Stomach (tissue), 19 donors: Measurements from ENCODE around the gene FAM200A. TPM values are rescaled to one million over a fixed set of nuclear protein-coding genes. Genes with fewer than 3 reads are reported as not detected.

ENCODE experiments used
- DNase-seq, 2 donors: peaks; one replicate each; pipeline versions ENCODE4 v3.0.0 to v3.0.0-alpha.2; 2013 to 2019
- H3K27ac ChIP-seq, 5 donors: fragments of 200-600 bp in 4 of 5; sonication (generic) in 4 of 5; one replicate each; pipeline ENCODE4 v1.5.1; 2013 to 2019; ENCODE audit warnings: mild to moderate bottlenecking in 1 of 5, moderate library complexity in 1 of 5
- H3K27me3 ChIP-seq, 3 donors: fragments of 200-600 bp; sonication (generic); one replicate each; pipeline ENCODE4 v1.5.1; 2017 to 2019; ENCODE audit warnings: mixed run types in 1 of 3
- H3K36me3 ChIP-seq, 4 donors: fragments of 200-600 bp; sonication (generic); 1 replicate in 3 of 4; 2 replicates in 1 of 4; pipeline ENCODE4 v1.5.1; 2016 to 2019
- H3K4me1 ChIP-seq, 4 donors: fragments of 200-600 bp; sonication (generic); one replicate each; pipeline ENCODE4 v1.5.1; 2016 to 2019
- H3K4me3 ChIP-seq, 4 donors: fragments of 200-600 bp; sonication (generic) in 3 of 4; one replicate each; pipeline ENCODE4 v1.5.1; 2016 to 2019; ENCODE audit warnings: mild to moderate bottlenecking in 1 of 4
- H3K9me3 ChIP-seq, 4 donors: fragments of 200-600 bp; sonication (generic); one replicate each; pipeline ENCODE4 v1.5.1; 2016 to 2019
- CTCF ChIP-seq, 7 experiments: fragments of 450-650 bp in 4 of 7; fragments of 200-600 bp in 3 of 7; sonication (generic) in 3 of 7; IDR thresholded peaks; one replicate each; pipeline ENCODE4 v1.5.1; 2016 to 2019; ENCODE audit warnings: antibody characterized with exemption in 7 of 7, control low read depth in 2 of 7, mild to moderate bottlenecking in 1 of 7
- EP300 ChIP-seq: sonication (generic); formaldehyde crosslinking; IDR thresholded peaks from one replicate; pipeline ENCODE4 v1.6.1; 2017; ENCODE audit warnings: antibody characterized with exemption
- POLR2A ChIP-seq, 4 donors: fragments of 450-650 bp; IDR thresholded peaks; one replicate each; pipeline ENCODE4 v1.6.1; 2016; ENCODE audit warnings: antibody characterized with exemption in 4 of 4, control low read depth in 2 of 4, mild to moderate bottlenecking in 1 of 4, moderate library complexity in 1 of 4
- POLR2AphosphoS5 ChIP-seq, 3 donors: sonication (generic); formaldehyde crosslinking; IDR thresholded peaks; one replicate each; pipeline ENCODE4 v1.6.1; 2016; ENCODE audit warnings: antibody characterized with exemption in 3 of 3
- WGBS, 5 donors: extraction: QIAGEN DNeasy Blood & Tissue Kit in 3 of 5; methylation state at CpG; one replicate each; pipeline versions ENCODE4 v1.1.5 to v1.1.7; 2013 to 2018; 5-methylcytosine and 5-hydroxymethylcytosine counted together
- intact Hi-C: fragments of 100-400 bp; cut with DNase I; formaldehyde crosslinking; loops from one replicate; pipeline ENCODE4 v1.15.1; 2023; ENCODE audit warnings: low total_unique reads
- long read RNA-seq, 10 donors: transcript quantifications; one replicate each; lab custom pipeline, GENCODE V29; 2026
- polyA plus RNA-seq, 3 donors: library from polyadenylated mRNA; stranded (reverse); fragments of 200-250 nt; gene quantifications; one replicate each; pipeline ENCODE4 v1.2.3, GENCODE V29; 2013
- total RNA-seq, 5 donors: library from RNA; depleted of rRNA; stranded (reverse); fragments of >200 nt; gene quantifications; one replicate each; pipeline versions ENCODE4 v1.1.0 to v1.2.3, GENCODE V29; 2014 to 2016
- donor health status: healthy with polysubstance abuse.
- donor health status: Bipolar disorder and iron deficiency.
- donor health status: healthy.

The FAM200A gene
- total RNA-seq (10 to 100 TPM in 1 of 5 donors, 1 to 10 TPM in 2, under 1 TPM in 2; 0.45 to 35.9 (median 3.3) TPM), polyA plus RNA-seq (1 to 10 TPM; 3.1 to 4.2 (median 3.5) TPM)
- long read RNA-seq, donor 1, partial matches to known transcripts = 0 of 1 reads
- long read RNA-seq, donor 1, other reads (novel, unspliced or antisense) = 0 of 1 reads
- long read RNA-seq, donor 2, partial matches to known transcripts = 0 of 3 reads
- long read RNA-seq, donor 2, other reads (novel, unspliced or antisense) = 0 of 3 reads
- long read RNA-seq, donor 3, partial matches to known transcripts = 16 of 16 reads
- long read RNA-seq, donor 3, other reads (novel, unspliced or antisense) = 0 of 16 reads
- long read RNA-seq, donor 4 = 0 reads
- long read RNA-seq, donor 5, partial matches to known transcripts = 0 of 4 reads
- long read RNA-seq, donor 5, other reads (novel, unspliced or antisense) = 0 of 4 reads
- long read RNA-seq, donor 6, transcript FAM200A-202 (2 exons, 2,480 nt) = major isoform, 6 of 25 reads
- long read RNA-seq, donor 6, partial matches to known transcripts = 0 of 25 reads
- long read RNA-seq, donor 6, other reads (novel, unspliced or antisense) = 19 of 25 reads
- long read RNA-seq, donor 7, partial matches to known transcripts = 0 of 3 reads
- long read RNA-seq, donor 7, other reads (novel, unspliced or antisense) = 0 of 3 reads
- long read RNA-seq, donor 8, partial matches to known transcripts = 0 of 4 reads
- long read RNA-seq, donor 8, other reads (novel, unspliced or antisense) = 0 of 4 reads
- long read RNA-seq, donor 9, transcript FAM200A-202 (2 exons, 2,480 nt) = major isoform, 5 of 5 reads
- long read RNA-seq, donor 9, partial matches to known transcripts = 0 of 5 reads
- long read RNA-seq, donor 9, other reads (novel, unspliced or antisense) = 0 of 5 reads
- long read RNA-seq, donor 10 = 0 reads

GRCh38 chr7:99551767-99552463, at the start of gene FAM200A:
Gene FAM200A (minus strand): TSS chr7:99552114. CDS start chr7:99548407, 3,707 bp downstream.
- H3K27me3 ChIP-seq = no peaks in the 10 kb centered on the region
- peak within 1 kb of the TSS; percentile 80 to 91 (median 81) for H3K27ac ChIP-seq
- TF ChIP-seq EP300 (no peak), POLR2AphosphoS5 (IDR thresholded peaks at IDR 0.05) (peak; percentile 86 to 95 (median 89)), POLR2A (IDR thresholded peaks at IDR 0.05) (peak in 2 of 4 donors; percentile 44 to 63)

GRCh38 chr7:99599836-99600235, 47.9 kb upstream of the FAM200A start:
- no peak overlapping the region for H3K27ac ChIP-seq
- H3K36me3 ChIP-seq = no peaks in the 10 kb centered on the region
- H3K4me1 ChIP-seq = no peaks in the 10 kb centered on the region
- 77 to 82% (median 79%) methylated on average over 4 of the region's 4 CpGs for WGBS, 5 donors
- TF ChIP-seq POLR2AphosphoS5 (IDR thresholded peaks at IDR 0.05) (no peak), POLR2A (IDR thresholded peaks at IDR 0.05) (no peak), EP300 (no peak), CTCF (IDR thresholded peaks at IDR 0.05) (no peak)
- peaks cover 0 to 7% (median 0%) of the 10 kb centered on the region in 3 donors for H3K27me3 ChIP-seq
- H3K4me3 ChIP-seq = no peak overlapping the region
- no peak for DNase-seq
- intact Hi-C loops = no loop called here
- H3K9me3 ChIP-seq = no peaks in the 10 kb centered on the region

More at GRCh38 chr7:99551767-99552463, at the start of gene FAM200A:
- Histone ChIP-seq H3K36me3 (peaks cover 0 to 47% (median 37%) of the 10 kb centered on the region in 4 donors), H3K4me3 (peak within 1 kb of the TSS; percentile 63 to 80 (median 72)), H3K9me3 (peaks cover 0 to 7% (median 2%) of the 10 kb centered on the region in 4 donors), H3K4me1 (peaks cover 9 to 35% (median 19%) of the 10 kb centered on the region in 4 donors)
- 0 to 1% (median 1%) methylated on average over 21 to 37 of the region's 37 CpGs for WGBS, 5 donors
- intact Hi-C loops = loop anchor here (10.0 kb wide), 1 partner anchor 47 kb away; the partner anchor contains the start of genes ZKSCAN5 and ZNF394
- peak; percentile 87 to 98 for DNase-seq

GRCh38 chr7:99597762-99598501, 46.0 kb upstream of the FAM200A start, which contains the start of gene TMEM225B:
Gene TMEM225B (plus strand): TSS chr7:99598267. CDS start chr7:99604389, 6,122 bp downstream.
- WGBS, 5 donors = 58 to 72% (median 65%) methylated on average over 23 to 34 of the region's 34 CpGs
- intact Hi-C loops = no loop called here

GRCh38 chr7:99596408-99596955, 44.6 kb upstream of the FAM200A start:
- H3K27me3 ChIP-seq = peaks cover 0 to 7% (median 0%) of the 10 kb centered on the region in 3 donors
- no peak for DNase-seq
- H3K9me3 ChIP-seq = no peaks in the 10 kb centered on the region
- H3K36me3 ChIP-seq = no peaks in the 10 kb centered on the region
- H3K4me3 ChIP-seq = no peak overlapping the region
- no peak for TF ChIP-seq POLR2A (IDR thresholded peaks at IDR 0.05)
- TF ChIP-seq POLR2AphosphoS5 (IDR thresholded peaks at IDR 0.05) = no peak
- TF ChIP-seq CTCF (IDR thresholded peaks at IDR 0.05) = no peak
- TF ChIP-seq EP300 = no peak
- intact Hi-C loops = no loop called here
- 67 to 91% (median 84%) methylated on average over 1 of the region's 1 CpG for WGBS, 5 donors
- H3K27ac ChIP-seq = no peak overlapping the region
- no peaks in the 10 kb centered on the region for H3K4me1 ChIP-seq

More at GRCh38 chr7:99597762-99598501, 46.0 kb upstream of the FAM200A start, which contains the start of gene TMEM225B:
- Histone ChIP-seq H3K27ac (no peak within 1 kb of the TSS), H3K27me3 (peaks cover 0 to 7% (median 0%) of the 10 kb centered on the region in 3 donors), H3K36me3 (no peaks in the 10 kb centered on the region), H3K4me3 (no peak within 1 kb of the TSS), H3K4me1 (no peaks in the 10 kb centered on the region), H3K9me3 (no peaks in the 10 kb centered on the region)
- TF ChIP-seq POLR2A (IDR thresholded peaks at IDR 0.05) = no peak
- peak in 1 of 2 donors; percentile 40 for DNase-seq
